GM20000 (cell line): ENCODE data around the gene LETMD1.

Experiments used
- DNase-seq: peaks from one replicate; pipeline ENCODE4 v3.0.0; 2012; ENCODE audit warnings: low spot score
- TF ChIP-seq, protein P1 (sequence below): IDR thresholded peaks from 2 replicates; pipeline ENCODE4 v1.5.1; 2012; ENCODE audit warnings: mild to moderate bottlenecking, control low read depth; ENCODE audit errors: extremely low read depth, missing control alignments

LETMD1 gene

DNA sequence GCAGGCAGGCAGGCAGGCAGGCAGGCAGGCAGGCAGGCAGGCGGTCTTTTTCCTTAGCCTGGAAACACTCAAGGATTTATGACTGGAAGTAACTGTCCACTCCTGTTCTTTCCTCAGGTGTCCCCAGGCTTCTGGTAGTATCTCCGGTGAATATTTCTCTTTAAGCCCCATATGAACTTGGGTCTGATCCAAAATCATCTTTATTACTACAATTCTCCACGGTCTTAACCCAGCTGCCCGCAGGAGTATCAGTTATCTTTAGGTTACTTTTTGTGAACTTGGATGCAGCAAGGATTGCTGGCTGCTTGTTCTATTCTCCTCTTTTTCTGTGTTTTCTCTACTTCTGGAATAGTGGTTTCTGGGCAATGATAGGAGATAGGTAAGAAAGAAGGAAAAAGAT, 32.0 kb downstream of the LETMD1 start:
- no peak for DNase-seq

DNA sequence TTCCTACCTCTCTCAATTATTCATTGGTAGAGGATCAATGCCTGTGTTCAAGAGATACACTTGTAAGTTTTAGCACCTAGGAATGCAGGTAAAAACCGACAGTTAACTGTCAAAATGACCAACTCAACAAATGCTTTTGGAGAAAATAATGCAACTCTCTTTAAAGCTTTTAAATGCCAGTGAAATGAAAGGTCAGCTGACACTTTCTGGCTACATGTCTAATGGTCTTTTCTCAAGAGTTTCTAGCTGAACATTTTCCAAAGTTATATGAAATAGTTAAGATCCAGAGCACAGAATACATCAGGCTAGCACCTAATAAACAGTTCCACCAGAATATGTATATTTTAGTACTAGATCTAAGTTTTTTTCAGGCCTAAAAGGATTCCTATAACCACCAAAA, 33.3 kb downstream of the LETMD1 start:
- TF ChIP-seq, protein P1, sequence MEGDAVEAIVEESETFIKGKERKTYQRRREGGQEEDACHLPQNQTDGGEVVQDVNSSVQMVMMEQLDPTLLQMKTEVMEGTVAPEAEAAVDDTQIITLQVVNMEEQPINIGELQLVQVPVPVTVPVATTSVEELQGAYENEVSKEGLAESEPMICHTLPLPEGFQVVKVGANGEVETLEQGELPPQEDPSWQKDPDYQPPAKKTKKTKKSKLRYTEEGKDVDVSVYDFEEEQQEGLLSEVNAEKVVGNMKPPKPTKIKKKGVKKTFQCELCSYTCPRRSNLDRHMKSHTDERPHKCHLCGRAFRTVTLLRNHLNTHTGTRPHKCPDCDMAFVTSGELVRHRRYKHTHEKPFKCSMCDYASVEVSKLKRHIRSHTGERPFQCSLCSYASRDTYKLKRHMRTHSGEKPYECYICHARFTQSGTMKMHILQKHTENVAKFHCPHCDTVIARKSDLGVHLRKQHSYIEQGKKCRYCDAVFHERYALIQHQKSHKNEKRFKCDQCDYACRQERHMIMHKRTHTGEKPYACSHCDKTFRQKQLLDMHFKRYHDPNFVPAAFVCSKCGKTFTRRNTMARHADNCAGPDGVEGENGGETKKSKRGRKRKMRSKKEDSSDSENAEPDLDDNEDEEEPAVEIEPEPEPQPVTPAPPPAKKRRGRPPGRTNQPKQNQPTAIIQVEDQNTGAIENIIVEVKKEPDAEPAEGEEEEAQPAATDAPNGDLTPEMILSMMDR: no peak
- no peak for DNase-seq

More for the DNA sequence above, 32.0 kb downstream of the LETMD1 start:
- TF ChIP-seq, protein P1: no peak

DNA sequence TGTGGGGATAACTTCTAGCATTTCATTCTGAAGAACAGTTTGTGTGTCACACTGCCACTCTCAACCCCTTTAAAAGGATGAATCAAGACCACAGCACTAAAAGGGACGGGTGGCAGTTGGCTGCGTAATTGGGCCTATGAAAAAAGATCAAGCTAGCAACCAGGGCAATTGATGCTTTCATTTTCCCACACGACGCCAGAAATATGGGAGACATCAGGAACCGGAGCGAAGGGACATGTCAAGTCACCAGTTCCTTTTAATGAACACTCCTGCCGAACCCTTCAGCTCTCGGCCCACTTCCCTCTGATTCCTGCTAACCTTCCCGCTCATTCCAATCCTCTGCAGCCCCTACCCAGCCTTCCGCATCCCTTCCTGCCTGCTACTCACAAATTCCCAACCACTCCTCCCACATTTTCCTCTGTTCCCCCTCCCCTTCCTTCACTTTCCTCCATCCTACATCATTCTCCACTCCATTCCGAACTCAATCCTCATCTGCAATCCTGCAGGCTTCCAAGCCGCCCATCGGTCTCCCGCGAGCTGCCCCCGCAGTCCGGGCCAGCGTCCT, 34.5 kb downstream of the LETMD1 start:
- peak; percentile 12 for DNase-seq
- TF ChIP-seq, protein P1: no peak

DNA sequence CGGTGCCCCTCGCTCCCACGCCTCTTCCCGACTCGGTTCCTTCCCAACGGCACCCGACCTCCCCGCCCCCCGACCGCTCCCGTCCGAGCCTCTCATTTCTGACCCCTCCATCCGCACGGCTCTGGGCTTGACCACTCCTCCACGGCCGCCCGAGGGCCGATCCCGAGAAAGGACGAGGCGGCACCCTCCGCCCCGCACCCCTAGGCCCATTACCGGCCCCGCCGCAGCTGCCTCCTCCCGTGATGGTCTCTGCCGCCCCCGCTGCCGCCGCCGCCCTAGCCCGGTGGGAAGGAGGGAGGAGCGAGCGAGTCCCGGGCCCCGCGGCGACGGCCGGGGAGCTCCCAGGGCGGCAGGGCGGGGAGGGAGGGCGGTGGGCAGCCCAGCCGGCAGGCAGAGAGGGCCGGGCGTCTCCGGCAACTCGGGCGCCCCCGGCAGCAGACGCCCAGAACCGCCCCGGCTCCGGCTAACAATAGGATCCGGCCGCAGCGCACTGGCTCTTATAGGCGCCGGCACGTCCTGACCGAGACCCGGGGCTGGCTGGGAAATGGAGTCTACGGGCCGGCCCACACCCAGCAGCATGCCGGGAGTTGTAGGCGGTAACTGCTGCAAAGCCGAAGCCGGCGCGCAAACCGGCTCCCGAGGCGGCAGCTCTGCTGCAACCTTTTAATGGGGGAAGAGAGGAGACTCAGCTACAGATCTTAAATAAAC, 35.2 kb downstream of the LETMD1 start, which contains the start of gene CSRNP2:
Gene CSRNP2 (minus strand): TSS at position 471 of the 708 bp plus-strand sequence. CDS start 7,035 bp downstream, outside the sequence.
- TF ChIP-seq, protein P1: no peak

DNA sequence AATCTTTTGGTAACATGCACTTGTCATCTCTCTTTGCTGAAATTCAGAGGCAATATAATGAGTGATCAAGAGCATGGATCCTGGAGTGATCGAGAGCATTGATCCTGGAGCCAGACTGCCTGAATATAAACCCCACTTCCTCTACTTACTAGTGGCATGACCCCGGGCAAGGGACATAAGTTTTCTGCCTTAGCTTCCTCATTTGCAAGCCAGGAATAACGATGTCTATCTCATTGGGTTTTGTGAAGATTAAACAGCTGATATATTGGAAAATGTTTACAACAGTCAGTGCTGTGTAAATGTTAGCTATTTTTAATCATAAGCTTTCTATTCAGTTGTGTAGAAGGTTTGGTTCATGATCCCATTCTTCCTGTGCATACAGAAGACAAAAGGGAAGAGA, 37.6 kb downstream of the LETMD1 start:
- DNase-seq: no peak
- TF ChIP-seq, protein P1: no peak

More for the DNA sequence above, 35.2 kb downstream of the LETMD1 start, which contains the start of gene CSRNP2:
- DNase-seq: peak; percentile 98

DNA sequence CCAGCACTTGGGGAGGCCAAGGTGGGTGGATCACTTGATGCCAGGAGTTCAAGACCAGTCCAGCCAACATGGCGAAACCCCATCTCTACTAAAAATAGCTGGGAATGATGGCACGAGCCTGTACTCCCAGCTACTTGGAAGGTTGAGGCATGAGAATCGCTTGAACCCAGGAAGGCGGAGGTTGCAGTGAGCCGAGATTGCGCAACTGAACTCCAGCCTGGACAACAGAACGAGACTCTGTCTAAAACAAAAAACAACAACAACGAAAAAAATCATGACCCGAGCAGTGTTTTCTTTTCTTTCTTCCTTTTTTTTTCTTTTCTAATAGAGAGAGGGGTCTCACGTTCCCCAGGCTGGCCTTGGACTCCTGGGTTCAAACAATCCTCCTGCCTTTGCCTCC, 38.8 kb downstream of the LETMD1 start:
- DNase-seq: no peak
- TF ChIP-seq, protein P1: no peak

DNA sequence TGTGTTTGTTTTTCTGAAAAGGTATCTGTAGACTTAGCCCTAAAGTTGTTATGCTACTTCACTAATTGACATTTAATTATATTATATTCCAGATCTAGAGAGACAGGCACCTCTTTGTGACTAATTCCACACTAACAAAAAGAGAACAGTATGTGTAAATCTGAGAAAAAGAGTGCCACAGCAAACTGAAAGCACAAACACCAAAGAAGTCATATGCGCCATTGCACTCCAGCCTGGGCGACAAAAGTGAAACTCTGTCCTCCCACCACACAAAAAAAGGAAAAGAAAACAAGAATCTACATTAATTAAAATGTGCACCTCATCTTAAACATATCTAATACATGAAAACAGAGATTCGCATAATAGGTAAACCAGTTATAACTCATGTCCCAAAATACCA, 39.7 kb downstream of the LETMD1 start:
- TF ChIP-seq, protein P1: no peak
- DNase-seq: peak; percentile 45
